A549 (cell line): ENCODE measurements around the gene LSS.
"Not testable (repeated sequence)": the region's sequence is repeated elsewhere in the genome, so short reads cannot be mapped to it uniquely, and the experiment has no call there.

ENCODE experiments used
- POLR2A ChIP-seq: IDR thresholded peaks from 2 replicates; pipeline ENCODE4 v1.6.1; 2012; ENCODE audit warnings: mild to moderate bottlenecking, low read length
- TF ChIP-seq, protein P1 (sequence below): IDR thresholded peaks from 2 replicates; pipeline ENCODE4 v1.6.1; 2012
- TF ChIP-seq, protein P2 (sequence below): IDR thresholded peaks from 2 replicates; pipeline ENCODE4 v1.6.1; 2012

- TF ChIP-seq, protein P1, sequence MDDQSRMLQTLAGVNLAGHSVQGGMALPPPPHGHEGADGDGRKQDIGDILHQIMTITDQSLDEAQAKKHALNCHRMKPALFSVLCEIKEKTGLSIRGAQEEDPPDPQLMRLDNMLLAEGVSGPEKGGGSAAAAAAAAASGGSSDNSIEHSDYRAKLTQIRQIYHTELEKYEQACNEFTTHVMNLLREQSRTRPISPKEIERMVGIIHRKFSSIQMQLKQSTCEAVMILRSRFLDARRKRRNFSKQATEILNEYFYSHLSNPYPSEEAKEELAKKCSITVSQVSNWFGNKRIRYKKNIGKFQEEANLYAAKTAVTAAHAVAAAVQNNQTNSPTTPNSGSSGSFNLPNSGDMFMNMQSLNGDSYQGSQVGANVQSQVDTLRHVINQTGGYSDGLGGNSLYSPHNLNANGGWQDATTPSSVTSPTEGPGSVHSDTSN, result not testable (repeated sequence)
- TF ChIP-seq, protein P2, sequence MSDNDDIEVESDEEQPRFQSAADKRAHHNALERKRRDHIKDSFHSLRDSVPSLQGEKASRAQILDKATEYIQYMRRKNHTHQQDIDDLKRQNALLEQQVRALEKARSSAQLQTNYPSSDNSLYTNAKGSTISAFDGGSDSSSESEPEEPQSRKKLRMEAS, result not testable (repeated sequence)
- not testable (repeated sequence) for TF ChIP-seq POLR2A
Observed at GRCh38 chr21:46170436-46171193, 58.0 kb downstream of the LSS start.
